Measurements from ENCODE around the gene KCTD15.

KCTD15 gene

DNA sequence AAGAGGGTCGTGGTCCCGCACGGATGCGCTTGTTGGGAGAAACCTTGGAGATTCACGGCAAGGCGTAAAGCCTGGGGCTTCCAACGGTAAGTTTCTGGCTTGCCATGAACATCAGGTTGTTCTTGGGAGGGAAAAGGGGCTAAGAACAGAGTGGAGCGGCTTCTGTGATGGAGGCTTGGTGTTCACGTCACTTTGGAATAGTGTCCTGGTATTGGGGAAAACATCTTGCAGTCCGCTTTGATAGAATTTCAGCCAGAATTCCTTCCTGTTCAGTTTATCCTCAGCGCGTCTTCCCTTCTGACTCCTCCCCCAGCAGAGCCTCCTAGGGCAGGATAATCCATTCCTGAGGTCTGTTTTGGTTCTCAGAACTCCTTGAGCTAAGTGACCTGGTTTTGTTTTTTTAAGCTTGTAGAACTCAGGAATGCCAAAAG is 2.0 kb downstream of the KCTD15 start:
- FAIRE-seq: no peak

DNA sequence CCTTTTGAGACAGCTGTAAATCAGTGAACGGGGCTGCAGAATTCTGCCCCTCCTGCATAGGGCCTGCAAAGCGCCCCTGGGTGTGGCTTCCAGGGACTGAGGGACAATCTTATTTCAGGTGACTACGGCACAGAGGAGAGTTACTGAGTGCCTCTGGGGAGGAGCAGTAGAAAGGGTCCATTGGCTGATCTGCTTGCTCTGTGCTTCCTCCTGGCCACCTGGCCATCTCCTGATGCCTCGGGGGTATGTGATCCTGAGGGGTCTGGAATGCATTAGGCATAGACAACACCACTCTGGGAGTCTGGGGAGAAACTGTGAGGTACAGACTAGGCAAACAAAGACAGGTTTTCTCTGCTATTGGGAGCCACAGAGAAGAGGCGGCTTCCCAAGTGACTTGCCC is 2.8 kb downstream of the KCTD15 start:
- no peak for FAIRE-seq

- no peak for FAIRE-seq
Measured at GRCh38 chr19:33800012-33800680, 3.5 kb downstream of the KCTD15 start.

GRCh38 chr19:33801411-33801810 is 4.7 kb downstream of the KCTD15 start:
- FAIRE-seq: no peak

DNA sequence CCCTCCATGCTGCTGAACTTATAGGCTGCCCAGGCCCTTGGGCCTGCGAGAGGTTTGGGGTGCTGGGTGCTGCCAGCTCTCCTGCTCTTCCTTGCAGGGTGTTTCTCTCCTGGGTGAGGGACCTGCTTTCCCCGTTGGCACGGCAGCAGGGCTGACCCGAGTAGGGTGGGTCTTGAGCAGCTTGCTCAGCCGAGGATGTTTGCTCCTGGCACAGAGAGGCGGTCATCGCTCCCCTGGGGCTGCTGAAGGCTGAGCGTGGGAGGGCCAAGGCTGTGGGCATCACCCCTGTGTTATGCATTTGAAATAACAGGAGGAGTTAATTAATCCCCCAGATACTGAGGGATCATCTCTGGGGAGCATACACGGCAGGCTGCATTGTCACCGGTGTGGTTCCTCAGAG is 5.3 kb downstream of the KCTD15 start:
- no peak for FAIRE-seq

- no peak for FAIRE-seq
Measured at GRCh38 chr19:33802801-33803200, 6.1 kb downstream of the KCTD15 start.

DNA sequence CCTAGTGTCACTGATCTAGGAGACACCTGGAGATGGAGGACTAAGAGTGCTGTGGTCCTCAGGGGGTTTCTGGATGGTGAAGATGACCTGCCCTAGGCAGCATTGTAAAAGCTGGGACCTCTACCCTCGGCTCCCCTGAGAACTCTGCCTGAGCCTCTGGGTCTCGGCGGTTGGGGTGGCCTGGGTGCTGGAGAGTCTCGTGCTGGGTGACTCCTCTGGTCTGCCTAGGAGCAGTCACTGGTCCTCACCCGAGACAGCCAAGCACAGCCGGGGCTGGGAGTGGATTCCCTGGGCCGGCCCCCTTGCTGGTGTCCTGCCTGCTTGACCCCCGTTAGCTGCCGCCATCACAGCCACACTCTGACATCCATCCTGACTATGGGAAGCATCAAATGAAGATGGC is 6.7 kb downstream of the KCTD15 start:
- no peak for FAIRE-seq

DNA sequence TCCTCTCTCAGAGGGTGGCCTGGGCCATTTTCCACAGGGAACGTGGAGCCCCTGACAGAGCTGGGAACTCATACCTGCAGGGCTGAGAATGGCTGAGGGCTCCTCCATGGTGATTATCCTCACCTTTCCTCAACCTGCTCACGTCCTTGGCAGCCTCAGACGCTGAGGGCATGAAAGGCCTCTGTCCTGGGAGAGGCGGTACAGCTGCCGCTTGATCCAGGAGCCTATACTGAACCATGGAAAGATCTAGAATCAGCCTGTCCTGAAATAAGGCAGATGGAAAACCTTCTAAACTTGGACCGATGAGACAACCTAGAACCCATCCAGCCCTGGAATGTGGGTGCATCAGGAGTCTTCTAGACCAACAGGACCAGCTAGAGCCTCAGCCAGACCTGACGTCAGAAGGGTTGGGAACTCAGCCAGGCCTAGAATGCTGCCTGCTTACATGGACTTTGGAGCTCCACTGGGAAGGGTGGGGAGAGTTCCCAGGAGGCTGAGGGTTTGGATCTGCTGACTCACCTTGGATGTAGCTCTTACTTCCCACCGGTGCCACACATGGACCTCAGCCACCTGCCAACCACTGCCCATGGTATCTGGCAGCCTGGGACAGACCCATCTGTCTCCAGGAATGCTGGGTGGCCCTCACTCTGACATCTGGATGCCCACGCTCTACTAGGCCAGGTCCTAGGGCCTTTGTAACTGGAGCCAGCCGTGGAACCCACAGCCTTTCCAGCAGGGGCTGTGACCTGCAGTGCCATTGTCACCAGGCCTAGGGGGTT is 7.5 kb downstream of the KCTD15 start:
- FAIRE-seq: no peak

GRCh38 chr19:33805313-33805712 is 8.6 kb downstream of the KCTD15 start:
- no peak for FAIRE-seq

- no peak for FAIRE-seq
Measured at GRCh38 chr19:33805840-33806433, 9.3 kb downstream of the KCTD15 start.

DNA sequence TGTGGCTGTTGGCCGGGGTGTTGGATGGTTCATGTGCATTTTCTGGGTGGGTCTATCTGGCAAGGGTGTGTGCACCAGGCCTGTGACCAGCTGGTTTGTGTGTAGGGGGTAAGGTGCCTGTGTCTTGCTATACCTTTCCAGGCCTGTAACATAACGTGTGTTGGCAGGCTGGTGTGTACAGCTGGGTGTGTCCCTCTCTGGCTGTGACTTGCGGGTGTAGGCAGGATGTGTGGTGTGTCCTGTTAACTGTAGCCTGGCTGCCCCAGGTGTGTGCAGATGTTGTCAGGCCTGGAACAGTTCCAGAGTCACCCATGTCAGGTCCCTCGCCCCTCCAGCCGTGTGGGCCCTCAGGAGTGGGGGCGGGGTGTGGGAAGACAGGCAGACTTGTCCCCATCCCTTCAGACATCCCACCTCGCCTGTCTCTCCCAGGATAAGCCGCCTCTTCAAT is 9.8 kb downstream of the KCTD15 start:
- no peak for FAIRE-seq

DNA sequence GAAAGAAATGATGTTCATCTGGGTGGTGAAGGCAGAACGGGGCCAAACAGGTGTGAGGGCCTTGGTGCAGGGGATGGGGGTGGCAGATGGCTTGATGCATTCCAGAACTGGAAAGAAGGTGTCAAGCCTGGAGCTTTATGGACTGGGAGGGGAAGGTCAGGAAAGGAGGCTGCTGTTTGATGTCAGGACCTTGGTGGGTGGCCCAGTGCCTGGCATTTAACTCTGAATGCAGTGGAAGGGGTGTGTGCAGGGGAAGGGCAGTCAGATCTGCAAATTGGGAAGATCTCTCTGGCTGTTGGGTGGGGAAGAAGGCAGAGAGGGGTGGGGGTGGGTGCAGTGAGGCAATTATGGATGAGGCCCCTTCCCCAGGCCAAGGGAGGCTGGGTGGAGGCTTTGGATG is 11.7 kb downstream of the KCTD15 start:
- FAIRE-seq: no peak

DNA sequence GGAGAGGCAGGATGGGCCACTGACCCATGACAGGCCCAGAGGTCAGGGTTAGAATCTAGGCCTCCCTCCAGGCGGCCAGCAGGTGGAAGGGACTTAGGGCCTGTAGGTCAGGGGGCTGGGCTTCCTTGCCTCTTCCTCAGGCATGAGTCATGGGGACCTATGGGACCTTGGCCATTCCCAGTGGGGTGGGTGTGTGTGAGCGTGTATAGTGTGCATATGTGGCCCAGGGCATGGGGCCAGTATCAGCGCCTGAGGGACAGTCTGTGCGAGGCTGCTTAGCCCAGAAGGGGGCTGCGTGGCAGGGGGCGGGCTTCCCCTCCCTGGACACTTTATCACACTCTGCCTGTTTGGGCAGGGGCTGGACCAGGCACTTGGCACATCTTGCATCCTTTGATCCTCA is 13.3 kb downstream of the KCTD15 start:
- FAIRE-seq: no peak

DNA sequence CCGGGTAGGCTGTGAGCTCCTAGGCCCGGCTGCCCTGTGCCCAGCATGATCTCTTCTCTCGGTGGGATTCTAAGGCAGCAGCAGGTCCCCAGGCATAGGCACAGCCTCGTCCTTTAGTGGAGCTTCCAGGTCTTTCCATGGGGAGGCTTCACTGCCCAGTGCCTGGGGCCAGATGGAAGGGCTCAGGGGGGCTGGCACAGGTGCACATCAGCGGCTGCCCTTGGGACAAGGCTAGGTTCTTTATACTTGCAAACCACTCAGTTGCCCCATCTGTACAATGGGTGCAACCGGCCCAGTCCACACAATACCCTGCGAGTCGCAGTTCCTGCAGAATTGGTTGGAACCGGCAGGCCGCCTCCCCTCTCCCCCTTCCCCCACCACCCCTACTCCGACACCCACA is 14.2 kb downstream of the KCTD15 start:
- no peak for FAIRE-seq

DNA sequence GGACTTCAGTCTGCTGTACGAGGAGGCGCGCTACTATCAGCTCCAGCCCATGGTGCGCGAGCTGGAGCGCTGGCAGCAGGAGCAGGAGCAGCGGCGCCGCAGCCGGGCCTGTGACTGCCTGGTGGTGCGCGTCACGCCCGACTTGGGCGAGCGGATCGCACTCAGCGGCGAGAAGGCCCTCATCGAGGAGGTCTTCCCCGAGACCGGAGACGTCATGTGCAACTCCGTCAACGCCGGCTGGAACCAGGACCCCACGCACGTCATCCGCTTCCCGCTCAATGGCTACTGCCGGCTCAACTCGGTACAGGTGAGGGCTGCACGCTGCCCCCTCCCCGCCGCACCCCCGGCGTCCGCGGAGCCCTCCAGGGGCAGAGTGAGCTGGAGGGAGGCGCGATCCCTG is 14.6 kb downstream of the KCTD15 start:
- no peak for FAIRE-seq

DNA sequence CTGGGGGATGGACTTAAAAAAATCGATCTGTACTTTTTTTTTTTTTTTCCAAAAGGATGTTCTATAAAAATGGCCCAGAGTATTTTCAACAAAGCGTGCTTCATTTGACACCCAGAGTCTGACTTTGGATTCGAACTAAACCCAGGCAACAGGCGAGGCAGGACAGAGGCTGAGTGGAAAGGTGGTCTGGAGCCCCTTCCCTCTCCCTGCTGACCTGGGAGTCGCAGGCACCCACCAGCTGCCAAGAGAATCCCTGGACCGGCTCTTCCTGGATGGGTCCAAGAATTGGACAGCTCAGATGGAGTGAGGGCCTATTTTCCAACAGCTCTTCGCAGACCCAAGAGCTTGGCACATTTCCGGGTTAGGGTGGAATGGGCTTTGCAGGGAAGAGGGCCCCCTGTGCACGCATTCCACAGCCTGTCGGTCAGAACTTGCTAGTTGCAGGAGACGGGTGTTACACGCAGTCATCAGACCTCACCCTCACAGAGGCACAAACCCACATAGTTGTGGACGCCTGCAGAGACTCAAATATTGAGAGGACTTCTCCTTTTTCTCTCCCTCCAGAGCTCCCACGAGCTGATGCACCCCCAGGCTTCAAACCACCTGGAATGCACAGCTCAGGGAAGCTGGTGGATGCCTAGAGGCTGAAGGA is 15.2 kb downstream of the KCTD15 start:
- FAIRE-seq: no peak

GRCh38 chr19:33812388-33813330 is 16.0 kb downstream of the KCTD15 start:
- no peak for FAIRE-seq

- no peak for FAIRE-seq
Measured at GRCh38 chr19:33813391-33814101, 16.9 kb downstream of the KCTD15 start.

- FAIRE-seq: no peak
Measured at GRCh38 chr19:33814181-33815165, 17.8 kb downstream of the KCTD15 start.
